Glutamatergic neuron (in vitro differentiated cells): ENCODE results near the gene PDK2. TPM values are rescaled to one million over a fixed set of nuclear protein-coding genes. Genes with fewer than 3 reads are reported as not detected.

Source experiments
- DNase-seq: peaks from one replicate; pipeline ENCODE4 v3.0.0; 2022
- H3K27ac Mint-ChIP-seq: one replicate; pipeline ENCODE4 v1.8.0; 2020; ENCODE audit warnings: mild to moderate bottlenecking, mixed read lengths, inconsistent platforms; ENCODE audit not compliant: unreplicated experiment
- H3K27me3 Mint-ChIP-seq: one replicate; pipeline ENCODE4 v1.8.0; 2020; ENCODE audit warnings: mild to moderate bottlenecking, moderate library complexity, mixed read lengths, inconsistent platforms; ENCODE audit not compliant: unreplicated experiment
- H3K36me3 Mint-ChIP-seq: one replicate; pipeline ENCODE4 v1.8.0; 2020; ENCODE audit warnings: mild to moderate bottlenecking, mixed read lengths, inconsistent platforms; ENCODE audit not compliant: unreplicated experiment
- H3K4me1 Mint-ChIP-seq: one replicate; pipeline ENCODE4 v1.8.0; 2020; ENCODE audit warnings: mild to moderate bottlenecking, low read depth, mixed read lengths, inconsistent platforms; ENCODE audit not compliant: unreplicated experiment
- H3K4me3 Mint-ChIP-seq: one replicate; pipeline ENCODE4 v1.8.0; 2020; ENCODE audit warnings: mild to moderate bottlenecking, mixed read lengths, inconsistent platforms; ENCODE audit not compliant: unreplicated experiment
- H3K9me3 Mint-ChIP-seq: one replicate; pipeline ENCODE4 v1.8.0; 2020; ENCODE audit warnings: mild to moderate bottlenecking, moderate library complexity, mixed read lengths, inconsistent platforms; ENCODE audit not compliant: unreplicated experiment
- CTCF ChIP-seq: fragments of 200-600 bp; sonication (generic); IDR thresholded peaks from one replicate; pipeline ENCODE4 v1.5.0; 2021; ENCODE audit not compliant: partially characterized antibody, unreplicated experiment
- total RNA-seq: library from RNA; stranded (reverse); fragmentation: NEBNext Ultra II Directional; extraction: Animal tissue kit (Norgen Biotek cat#: 25700); gene quantifications from one replicate; pipeline ENCODE4 v1.2.1, GENCODE V29; 2021; ENCODE audit not compliant: unreplicated experiment

Gene PDK2
- total RNA-seq, 1 donor from 2014 or later, result 36.9 TPM

GRCh38 chr17:50078430-50078829 is 16.7 kb upstream of the PDK2 start:
- DNase-seq, result no peak
- Mint-ChIP-seq H3K27ac (peak overlapping the region; percentile 73), H3K27me3 (peaks cover 19% of the 10 kb centered on the region), H3K4me3 (peak overlapping the region; percentile 57), H3K36me3 (no peaks in the 10 kb centered on the region), H3K4me1 (peaks cover 26% of the 10 kb centered on the region), H3K9me3 (peaks cover 8% of the 10 kb centered on the region)
- TF ChIP-seq CTCF, result no peak

GRCh38 chr17:50079334-50080095 is 15.6 kb upstream of the PDK2 start:
- H3K4me1 Mint-ChIP-seq, result peaks cover 26% of the 10 kb centered on the region
- peaks cover 16% of the 10 kb centered on the region for H3K27me3 Mint-ChIP-seq
- peak; percentile 62 for DNase-seq
- H3K4me3 Mint-ChIP-seq, result peak overlapping the region; percentile 36
- H3K9me3 Mint-ChIP-seq, result peaks cover 8% of the 10 kb centered on the region
- no peaks in the 10 kb centered on the region for H3K36me3 Mint-ChIP-seq
- peak overlapping the region; percentile 49 for H3K27ac Mint-ChIP-seq
- TF ChIP-seq CTCF, result no peak

GRCh38 chr17:50080096-50080480 is 15.1 kb upstream of the PDK2 start:
- no peak for DNase-seq
- H3K27ac Mint-ChIP-seq, result no peak overlapping the region
- H3K9me3 Mint-ChIP-seq, result peaks cover 4% of the 10 kb centered on the region
- peaks cover 16% of the 10 kb centered on the region for H3K27me3 Mint-ChIP-seq
- no peak for TF ChIP-seq CTCF
- peaks cover 26% of the 10 kb centered on the region for H3K4me1 Mint-ChIP-seq
- H3K36me3 Mint-ChIP-seq, result no peaks in the 10 kb centered on the region
- H3K4me3 Mint-ChIP-seq, result no peak overlapping the region

- H3K4me1 Mint-ChIP-seq, result peaks cover 26% of the 10 kb centered on the region
- H3K27me3 Mint-ChIP-seq, result peaks cover 16% of the 10 kb centered on the region
- no peak for TF ChIP-seq CTCF
- H3K36me3 Mint-ChIP-seq, result no peaks in the 10 kb centered on the region
- H3K9me3 Mint-ChIP-seq, result peaks cover 4% of the 10 kb centered on the region
- H3K27ac Mint-ChIP-seq, result peak overlapping the region; percentile 29
- peak overlapping the region; percentile 5 for H3K4me3 Mint-ChIP-seq
- no peak for DNase-seq
Measured at GRCh38 chr17:50080827-50081226, 14.3 kb upstream of the PDK2 start.

- peaks cover 14% of the 10 kb centered on the region for H3K27me3 Mint-ChIP-seq
- no peak overlapping the region for H3K27ac Mint-ChIP-seq
- no peak overlapping the region for H3K4me3 Mint-ChIP-seq
- H3K4me1 Mint-ChIP-seq, result peaks cover 26% of the 10 kb centered on the region
- no peaks in the 10 kb centered on the region for H3K36me3 Mint-ChIP-seq
- peaks cover 4% of the 10 kb centered on the region for H3K9me3 Mint-ChIP-seq
- TF ChIP-seq CTCF, result no peak
- no peak for DNase-seq
Measured at GRCh38 chr17:50081757-50082156, 13.4 kb upstream of the PDK2 start.
